Purkinje cell (primary cell): ENCODE results near the gene MAGEB4. TPM values are rescaled to one million over a fixed set of nuclear protein-coding genes. Genes with fewer than 3 reads are reported as not detected.

Experiments
- polyA plus RNA-seq: library from polyadenylated mRNA; unstranded; fragments of >200 nt; fragmentation: Nextera tagmentation; gene quantifications from 2 replicates; pipeline ENCODE4 v1.2.1, GENCODE V29; 2014

MAGEB4 gene
- polyA plus RNA-seq, result not detected in 2 replicates

GRCh38 chrX:30241724-30242415, at the start of gene MAGEB4:
MAGEB4 (plus strand) TSS chrX:30242000; CDS start chrX:30242136, 136 bp downstream.

GRCh38 chrX:30215357-30215843, 26.4 kb upstream of the MAGEB4 start, which contains the start of gene MAGEB2:
MAGEB2 (plus strand) TSS chrX:30215563; CDS start chrX:30218581, 3,018 bp downstream.

GRCh38 chrX:30230395-30230794, 11.4 kb upstream of the MAGEB4 start, which contains the start of gene MAGEB3:
MAGEB3 (plus strand) TSS chrX:30230657; CDS start chrX:30235925, 5,268 bp downstream.

GRCh38 chrX:30246769-30247489, 5.1 kb downstream of the MAGEB4 start, which contains the start of gene MAGEB1:
MAGEB1 (plus strand) TSS chrX:30247146; CDS start chrX:30250494, 3,348 bp downstream.

Other genes starting within 250 kb of the MAGEB4 start
- gene MAGEB2, start 26.4 kb upstream of the MAGEB4 start, polyA plus RNA-seq, result not detected in 2 replicates
- gene MAGEB3, start 11.3 kb upstream of the MAGEB4 start, polyA plus RNA-seq, result not detected in 2 replicates
- gene MAGEB1, start 5.1 kb downstream of the MAGEB4 start, polyA plus RNA-seq, result not detected in 2 replicates
- 0.35 TPM in 1 of 2 replicates, not detected in the other for gene NR0B1, start 67.4 kb downstream of the MAGEB4 start, polyA plus RNA-seq